Activated CD8-positive, alpha-beta T cell treated with anti-CD3 and anti-CD28 coated beads for 36 hours (primary cell): ENCODE results near the gene DOK6. TPM values are rescaled to one million over a fixed set of nuclear protein-coding genes. Genes with fewer than 3 reads are reported as not detected.

Experiments used
- ATAC-seq: fragments of 200-7000 bp; cut with Tn5 transposase; one replicate; pipeline ENCODE4 v1.10.0; 2021; ENCODE audit warnings: mild to moderate bottlenecking, moderate library complexity
- CTCF ChIA-PET: fragments of 350-600 bp; sonication (Branson Sonifier 250); formaldehyde crosslinking; loops from one replicate; lab custom pipeline; 2021; ENCODE audit warnings: antibody characterized with exemption; lab: Charles Lee
- POLR2A ChIA-PET: fragments of 350-600 bp; sonication (Branson Sonifier 250); formaldehyde crosslinking; loops from one replicate; lab custom pipeline; 2021; ENCODE audit warnings: antibody characterized with exemption; lab: Charles Lee
- DNase-seq: peaks from one replicate; pipeline ENCODE4 v3.0.0-alpha.2; 2020
- H3K27ac Mint-ChIP-seq: one replicate; pipeline ENCODE4 v1.8.0; 2021; ENCODE audit warnings: mild to moderate bottlenecking, mixed read lengths
- H3K27me3 Mint-ChIP-seq: one replicate; pipeline ENCODE4 v1.8.0; 2021; ENCODE audit warnings: mixed read lengths
- H3K36me3 Mint-ChIP-seq: one replicate; pipeline ENCODE4 v1.8.0; 2021; ENCODE audit warnings: low read depth, mixed read lengths
- H3K4me1 Mint-ChIP-seq: one replicate; pipeline ENCODE4 v1.8.0; 2021; ENCODE audit warnings: low read depth, mixed read lengths
- H3K4me3 Mint-ChIP-seq: one replicate; pipeline ENCODE4 v1.8.0; 2021; ENCODE audit warnings: mild to moderate bottlenecking, moderate library complexity, mixed read lengths
- H3K9me3 Mint-ChIP-seq: one replicate; pipeline ENCODE4 v1.8.0; 2021; ENCODE audit warnings: mixed read lengths
- CTCF ChIP-seq: fragments of 200-600 bp; IDR thresholded peaks from one replicate; pipeline ENCODE4 v1.8.0; 2022; ENCODE audit warnings: antibody characterized with exemption, mild to moderate bottlenecking
- intact Hi-C: fragments of 100-400 bp; cut with micrococcal nuclease; formaldehyde crosslinking; loops from one replicate; pipeline ENCODE4 v1.10.0; 2022
- total RNA-seq, 2 experiments: library from RNA; stranded (reverse); gene quantifications; one replicate each; pipeline ENCODE4 v1.2.3, GENCODE V29; 2021

Gene DOK6
- total RNA-seq, 2 experiments from 2014 or later = not detected

GRCh38 chr18:69697069-69697468 is 296.4 kb downstream of the DOK6 start:
- intact Hi-C loops = no loop called here
- Mint-ChIP-seq H3K36me3 (no peaks in the 10 kb centered on the region), H3K27me3 (no peaks in the 10 kb centered on the region), H3K27ac (no peak overlapping the region), H3K9me3 (no peaks in the 10 kb centered on the region), H3K4me3 (no peak overlapping the region), H3K4me1 (no peaks in the 10 kb centered on the region)
- DNase-seq (no peak), ATAC-seq (no peak)
- ChIA-PET CTCF (no interaction called here), POLR2A (no interaction called here)
- TF ChIP-seq CTCF = no peak

GRCh38 chr18:69697689-69698088 is 297.0 kb downstream of the DOK6 start:
- no peak overlapping the region for H3K4me3 Mint-ChIP-seq
- ChIA-PET POLR2A (no interaction called here), CTCF (no interaction called here)
- intact Hi-C loops = no loop called here
- H3K9me3 Mint-ChIP-seq = no peaks in the 10 kb centered on the region
- no peaks in the 10 kb centered on the region for H3K27me3 Mint-ChIP-seq
- H3K36me3 Mint-ChIP-seq = no peaks in the 10 kb centered on the region
- TF ChIP-seq CTCF = no peak
- H3K4me1 Mint-ChIP-seq = no peaks in the 10 kb centered on the region
- no peak for ATAC-seq
- H3K27ac Mint-ChIP-seq = no peak overlapping the region
- DNase-seq = no peak

GRCh38 chr18:69701305-69701704 is 300.6 kb downstream of the DOK6 start:
- intact Hi-C loops = no loop called here
- Mint-ChIP-seq H3K4me3 (no peak overlapping the region), H3K27ac (no peak overlapping the region), H3K27me3 (no peaks in the 10 kb centered on the region), H3K9me3 (no peaks in the 10 kb centered on the region), H3K36me3 (no peaks in the 10 kb centered on the region), H3K4me1 (no peaks in the 10 kb centered on the region)
- CTCF ChIA-PET = no interaction called here
- TF ChIP-seq CTCF = no peak
- no peak for ATAC-seq
- no peak for DNase-seq
- POLR2A ChIA-PET = no interaction called here

- Mint-ChIP-seq H3K36me3 (no peaks in the 10 kb centered on the region), H3K27me3 (peaks cover 3% of the 10 kb centered on the region), H3K4me3 (no peak overlapping the region), H3K9me3 (no peaks in the 10 kb centered on the region), H3K4me1 (no peaks in the 10 kb centered on the region), H3K27ac (no peak overlapping the region)
- no peak for TF ChIP-seq CTCF
- ATAC-seq = no peak
- no peak for DNase-seq
- intact Hi-C loops = no loop called here
- CTCF ChIA-PET = no interaction called here
- POLR2A ChIA-PET = no interaction called here
Measured at GRCh38 chr18:69703461-69703860, 302.8 kb downstream of the DOK6 start.

GRCh38 chr18:69705987-69706386 is 305.3 kb downstream of the DOK6 start:
- ATAC-seq = no peak
- H3K36me3 Mint-ChIP-seq = no peaks in the 10 kb centered on the region
- intact Hi-C loops = no loop called here
- POLR2A ChIA-PET = no interaction called here
- CTCF ChIA-PET = no interaction called here
- H3K4me1 Mint-ChIP-seq = no peaks in the 10 kb centered on the region
- no peak for DNase-seq
- peaks cover 3% of the 10 kb centered on the region for H3K27me3 Mint-ChIP-seq
- no peaks in the 10 kb centered on the region for H3K9me3 Mint-ChIP-seq
- H3K4me3 Mint-ChIP-seq = no peak overlapping the region
- no peak for TF ChIP-seq CTCF
- H3K27ac Mint-ChIP-seq = no peak overlapping the region
